BE2C (cell line): Measurements from ENCODE around the gene PEF1.
A peak's percentile ranks its signal among the peaks of the same experiment; 100 is the strongest.

Source experiments
- DNase-seq: peaks from one replicate; pipeline ENCODE4 v3.0.0-alpha.2; 2020
- H3K27me3 ChIP-seq: fragments of 250-450 bp; sonication (Bioruptor Pico); 2 replicates; pipeline ENCODE4 v1.5.1; 2020; ENCODE audit warnings: mild to moderate bottlenecking
- H3K36me3 ChIP-seq: fragments of 250-450 bp; sonication (Bioruptor Pico); 2 replicates; pipeline ENCODE4 v1.5.1; 2020; ENCODE audit warnings: mild to moderate bottlenecking
- H3K4me1 ChIP-seq: fragments of 250-450 bp; sonication (Bioruptor Pico); 2 replicates; pipeline ENCODE4 v1.5.1; 2020
- H3K4me3 ChIP-seq: 2 replicates; pipeline ENCODE4 v1.5.1; 2011; ENCODE audit warnings: low read depth, low read length
- H3K9me3 ChIP-seq: fragments of 250-450 bp; sonication (Bioruptor Pico); 2 replicates; pipeline ENCODE4 v1.5.1; 2020
- CTCF ChIP-seq: IDR thresholded peaks from 2 replicates; pipeline ENCODE4 v1.5.1; 2012; ENCODE audit warnings: mild to moderate bottlenecking, low read depth, low read length

Gene PEF1

GRCh38 chr1:31598980-31599379, 45.7 kb downstream of the PEF1 start:
- H3K4me1 ChIP-seq, result no peaks in the 10 kb centered on the region
- no peak for DNase-seq
- TF ChIP-seq CTCF, result no peak

GRCh38 chr1:31596737-31597097, 48.0 kb downstream of the PEF1 start:
- Histone ChIP-seq H3K36me3 (no peaks in the 10 kb centered on the region), H3K4me1 (no peaks in the 10 kb centered on the region), H3K27me3 (no peaks in the 10 kb centered on the region), H3K4me3 (no peak overlapping the region), H3K9me3 (no peaks in the 10 kb centered on the region)
- no peak for TF ChIP-seq CTCF
- no peak for DNase-seq

More at GRCh38 chr1:31598980-31599379, 45.7 kb downstream of the PEF1 start:
- H3K27me3 ChIP-seq, result no peaks in the 10 kb centered on the region
- H3K36me3 ChIP-seq, result no peaks in the 10 kb centered on the region
- no peaks in the 10 kb centered on the region for H3K9me3 ChIP-seq
- no peak overlapping the region for H3K4me3 ChIP-seq

GRCh38 chr1:31595836-31596736, 48.6 kb downstream of the PEF1 start:
- Histone ChIP-seq H3K36me3 (no peaks in the 10 kb centered on the region), H3K9me3 (no peaks in the 10 kb centered on the region), H3K27me3 (no peaks in the 10 kb centered on the region), H3K4me1 (no peaks in the 10 kb centered on the region), H3K4me3 (no peak overlapping the region)
- no peak for TF ChIP-seq CTCF
- DNase-seq, result no peak

- TF ChIP-seq CTCF, result peak; percentile 85
- Histone ChIP-seq H3K36me3 (no peaks in the 10 kb centered on the region), H3K9me3 (no peaks in the 10 kb centered on the region), H3K27me3 (no peaks in the 10 kb centered on the region), H3K4me1 (no peaks in the 10 kb centered on the region), H3K4me3 (no peak overlapping the region)
- DNase-seq, result peak; percentile 78
Observed at GRCh38 chr1:31593770-31594632, 50.7 kb downstream of the PEF1 start.

- no peaks in the 10 kb centered on the region for H3K9me3 ChIP-seq
- H3K4me3 ChIP-seq, result no peak overlapping the region
- H3K27me3 ChIP-seq, result no peaks in the 10 kb centered on the region
- no peaks in the 10 kb centered on the region for H3K36me3 ChIP-seq
- TF ChIP-seq CTCF, result no peak
- DNase-seq, result no peak
- no peaks in the 10 kb centered on the region for H3K4me1 ChIP-seq
Observed at GRCh38 chr1:31593136-31593665, 51.5 kb downstream of the PEF1 start.
